HEK293T (cell line): ENCODE measurements around the gene SPECC1L.

Source experiments
- CTCF ChIA-PET: fragments of 350-600 bp; formaldehyde crosslinking; extraction: SDS; loops from one replicate; lab custom pipeline; 2021; ENCODE audit warnings: antibody characterized with exemption, inconsistent platforms; lab: Yijun Ruan, JAX
- POLR2A ChIA-PET: fragments of 350-600 bp; formaldehyde crosslinking; extraction: SDS; loops from one replicate; lab custom pipeline; 2020; ENCODE audit warnings: antibody characterized with exemption, inconsistent platforms; lab: Yijun Ruan, JAX
- DNase-seq: peaks from one replicate; pipeline ENCODE4 v3.0.0; 2012; ENCODE audit warnings: mixed read lengths; ENCODE audit errors: extremely low spot score
- ARNT ChIP-seq: fragments of 450-650 bp; IDR thresholded peaks from 2 replicates; pipeline ENCODE4 v1.6.1; 2017; ENCODE audit warnings: mild to moderate bottlenecking
- BHLHE40 ChIP-seq: fragments of 450-650 bp; IDR thresholded peaks from 2 replicates; pipeline ENCODE4 v1.6.1; 2016; ENCODE audit warnings: mild to moderate bottlenecking, moderate library complexity, borderline replicate concordance
- CTBP1 ChIP-seq: fragments of 450-650 bp; IDR thresholded peaks from 2 replicates; pipeline ENCODE4 v1.6.1; 2016; ENCODE audit warnings: borderline replicate concordance
- ELF4 ChIP-seq: fragments of 450-650 bp; IDR thresholded peaks from 2 replicates; pipeline ENCODE4 v1.6.1; 2017; ENCODE audit warnings: antibody characterized with exemption
- FOXA1 ChIP-seq: fragments of 450-650 bp; IDR thresholded peaks from 2 replicates; pipeline ENCODE4 v1.6.1; 2016; ENCODE audit warnings: mild to moderate bottlenecking
- FOXK2 ChIP-seq: fragments of 450-650 bp; IDR thresholded peaks from 2 replicates; pipeline ENCODE4 v1.6.1; 2016; ENCODE audit warnings: mild to moderate bottlenecking
- FOXM1 ChIP-seq: fragments of 450-650 bp; IDR thresholded peaks from 2 replicates; pipeline ENCODE4 v1.6.1; 2017; ENCODE audit warnings: mild to moderate bottlenecking, borderline replicate concordance
- HDGF ChIP-seq: fragments of 450-650 bp; IDR thresholded peaks from 2 replicates; pipeline ENCODE4 v1.6.1; 2017; ENCODE audit warnings: antibody characterized with exemption, borderline replicate concordance
- L3MBTL2 ChIP-seq: fragments of 450-650 bp; conservative IDR thresholded peaks from 2 replicates; pipeline ENCODE4 v1.6.1; 2016; ENCODE audit warnings: mild to moderate bottlenecking
- LEF1 ChIP-seq: fragments of 450-650 bp; IDR thresholded peaks from 2 replicates; pipeline ENCODE4 v1.6.1; 2017; ENCODE audit warnings: mild to moderate bottlenecking, borderline replicate concordance
- NFRKB ChIP-seq: fragments of 450-650 bp; IDR thresholded peaks from 2 replicates; pipeline ENCODE4 v1.6.1; 2016; ENCODE audit warnings: mild to moderate bottlenecking, moderate library complexity
- SP1 ChIP-seq: fragments of 450-650 bp; IDR thresholded peaks from 2 replicates; pipeline ENCODE4 v1.6.1; 2017
- SUZ12 ChIP-seq: fragments of 450-650 bp; IDR thresholded peaks from 2 replicates; pipeline ENCODE4 v1.6.1; 2016; ENCODE audit warnings: mild to moderate bottlenecking
- TARDBP ChIP-seq: fragments of 450-650 bp; IDR thresholded peaks from 2 replicates; pipeline ENCODE4 v1.6.1; 2016
- ZNF384 ChIP-seq: fragments of 450-650 bp; IDR thresholded peaks from 2 replicates; pipeline ENCODE4 v1.6.1; 2016
- TF ChIP-seq, protein P1 (sequence below): fragments of 450-650 bp; IDR thresholded peaks from 2 replicates; pipeline ENCODE4 v1.6.1; 2016

The SPECC1L gene

DNA sequence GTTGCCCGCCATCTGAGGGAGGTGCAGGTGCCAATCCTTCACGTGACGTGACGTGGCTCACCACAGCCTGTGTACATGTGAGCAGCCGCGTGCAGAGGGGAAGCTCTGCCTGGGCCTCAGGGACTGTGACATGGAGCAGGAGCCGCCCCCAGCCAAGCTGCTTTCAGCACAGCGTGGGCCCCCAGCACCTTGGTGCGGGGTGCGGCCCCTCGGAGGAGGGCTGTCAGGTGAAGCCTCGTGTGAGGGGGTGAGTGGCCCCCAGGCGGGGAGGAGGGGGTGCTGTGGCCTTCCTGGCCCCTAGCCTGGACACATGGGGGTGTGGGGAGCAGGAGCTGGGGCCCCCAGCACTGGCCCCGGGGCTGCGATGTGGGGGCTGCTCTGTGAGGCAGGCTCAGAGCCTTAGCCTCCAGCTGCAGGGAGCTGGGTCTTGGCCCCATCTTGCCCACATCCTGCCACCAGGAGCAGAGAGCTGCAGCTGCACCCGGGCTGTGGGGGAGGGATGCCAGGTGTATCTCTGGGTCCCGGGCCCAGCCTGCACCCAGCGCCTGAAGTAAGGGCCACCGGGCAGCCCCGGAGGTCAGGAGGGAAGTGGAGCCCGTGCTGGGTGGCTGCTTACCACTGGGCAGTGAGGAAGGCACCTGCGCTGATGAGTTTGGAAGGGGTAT, 157.0 kb downstream of the SPECC1L start, which contains the start of gene ADORA2A:
ADORA2A (plus strand) TSS at position 100 of the 665 bp plus-strand sequence. CDS start 5,806 bp downstream, outside the sequence.
- CTCF ChIA-PET, result interaction anchor here (0.6 kb wide), 1 partner anchor 366 kb away, joined by 3 read pairs; no protein-coding TSS in a partner anchor
- TF ChIP-seq SUZ12 (no peak), L3MBTL2 (no peak), FOXM1 (no peak), ARNT (no peak), LEF1 (no peak), HDGF (no peak), ELF4 (no peak), FOXA1 (no peak)
- POLR2A ChIA-PET, result no interaction called here
- DNase-seq, result no peak

DNA sequence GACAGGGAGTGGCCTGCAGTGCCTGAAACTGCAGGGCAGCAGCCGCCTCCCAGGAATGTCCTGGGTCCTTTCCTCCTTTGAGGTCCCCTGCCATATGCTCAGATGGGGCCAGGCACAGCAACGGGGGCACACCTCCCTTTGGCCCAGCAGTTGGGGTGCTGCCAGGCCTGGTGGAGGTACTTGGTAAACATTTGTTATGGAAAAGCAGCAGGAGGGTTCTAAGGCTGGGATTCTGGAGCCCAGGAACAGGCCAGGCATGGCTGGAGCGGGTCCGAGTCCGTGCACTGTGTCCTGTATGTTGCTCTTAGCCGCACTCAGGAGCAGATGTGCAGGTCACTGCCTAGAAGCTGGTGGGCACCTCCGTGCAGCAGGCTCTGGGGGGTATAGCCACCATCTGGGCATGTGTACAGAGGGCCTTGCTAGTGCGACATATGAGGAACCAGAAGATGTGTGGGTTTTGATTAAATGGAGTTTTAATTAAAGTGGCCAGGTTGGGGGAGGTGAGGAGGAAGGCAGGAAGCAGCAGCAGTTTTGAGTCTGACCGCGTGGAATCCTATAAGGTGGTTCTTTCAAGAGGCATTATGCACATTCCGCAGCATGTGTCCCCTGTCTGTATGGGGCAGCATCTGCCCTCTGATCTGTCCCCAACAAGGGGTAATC, 158.2 kb downstream of the SPECC1L start:
- TF ChIP-seq HDGF, result no peak
- no peak for TF ChIP-seq ZNF384
- TF ChIP-seq ARNT, result no peak
- no peak for TF ChIP-seq FOXA1
- TF ChIP-seq, protein P1, sequence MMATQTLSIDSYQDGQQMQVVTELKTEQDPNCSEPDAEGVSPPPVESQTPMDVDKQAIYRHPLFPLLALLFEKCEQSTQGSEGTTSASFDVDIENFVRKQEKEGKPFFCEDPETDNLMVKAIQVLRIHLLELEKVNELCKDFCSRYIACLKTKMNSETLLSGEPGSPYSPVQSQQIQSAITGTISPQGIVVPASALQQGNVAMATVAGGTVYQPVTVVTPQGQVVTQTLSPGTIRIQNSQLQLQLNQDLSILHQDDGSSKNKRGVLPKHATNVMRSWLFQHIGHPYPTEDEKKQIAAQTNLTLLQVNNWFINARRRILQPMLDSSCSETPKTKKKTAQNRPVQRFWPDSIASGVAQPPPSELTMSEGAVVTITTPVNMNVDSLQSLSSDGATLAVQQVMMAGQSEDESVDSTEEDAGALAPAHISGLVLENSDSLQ, result no peak
- TF ChIP-seq ELF4, result no peak
- no peak for TF ChIP-seq BHLHE40
- no peak for TF ChIP-seq NFRKB
- TF ChIP-seq L3MBTL2, result no peak
- TF ChIP-seq FOXM1, result no peak
- no peak for TF ChIP-seq FOXK2
- no peak for TF ChIP-seq LEF1
- TF ChIP-seq CTBP1, result no peak
- no peak for TF ChIP-seq TARDBP
- TF ChIP-seq SUZ12, result no peak
- ChIA-PET POLR2A (no interaction called here), CTCF (no interaction called here)
- DNase-seq, result no peak

DNA sequence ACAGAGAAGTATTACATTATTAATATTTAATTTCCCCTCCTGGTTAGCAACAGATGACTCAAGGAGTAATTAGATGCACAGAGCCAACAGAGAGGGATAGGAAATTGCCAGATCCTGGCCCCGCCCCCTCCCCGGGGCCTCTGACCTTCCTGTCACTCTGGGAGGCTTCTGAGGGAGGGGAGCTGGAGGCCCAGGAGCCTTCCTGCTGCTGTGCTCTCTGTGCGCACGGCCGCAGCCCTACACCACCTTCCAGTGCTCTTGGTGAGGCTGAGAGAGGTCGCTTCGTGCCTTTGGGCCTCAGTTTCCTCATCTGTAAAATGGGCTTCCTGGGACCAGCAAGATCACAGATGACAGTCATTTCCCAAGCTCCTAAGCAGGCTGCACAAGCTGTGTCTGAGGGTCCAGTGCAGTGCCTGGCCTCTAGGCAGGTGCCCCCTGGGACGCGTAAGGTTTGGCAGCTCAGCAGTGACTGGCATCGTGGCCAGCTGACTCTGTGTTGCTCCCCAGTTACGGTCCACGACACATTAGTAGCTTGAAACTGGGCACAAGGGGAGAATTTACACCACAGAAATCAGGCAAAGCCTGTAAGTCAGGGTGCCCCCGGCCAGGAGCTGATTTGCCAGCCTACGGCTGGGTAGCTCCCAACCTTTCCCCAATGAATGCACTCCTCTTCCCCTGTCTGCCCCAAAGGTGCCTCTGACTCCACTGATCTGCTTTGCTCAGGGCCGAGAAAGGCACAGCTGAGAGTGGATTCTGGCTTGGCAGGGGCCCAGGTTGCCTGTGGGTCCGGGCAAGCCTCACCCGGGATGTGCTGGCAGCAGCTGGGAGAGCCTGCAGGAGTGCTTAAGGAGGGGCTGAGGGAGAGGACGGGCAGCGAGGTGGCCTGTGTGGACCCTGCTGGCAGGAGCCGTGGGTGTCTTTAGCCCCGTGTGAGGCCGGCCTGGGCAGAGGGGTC, 159.1 kb downstream of the SPECC1L start:
- ChIA-PET CTCF (no interaction called here), POLR2A (interaction anchor here (0.8 kb wide), 1 partner anchor 572 kb away, joined by 3 read pairs; no protein-coding TSS in a partner anchor)
- no peak for DNase-seq
- TF ChIP-seq ARNT (no peak), L3MBTL2 (no peak), ZNF384 (no peak), ELF4 (no peak), SUZ12 (no peak), NFRKB (no peak), FOXM1 (no peak), SP1 (no peak), LEF1 (no peak), CTBP1 (no peak), TARDBP (no peak), FOXA1 (no peak), HDGF (no peak), BHLHE40 (no peak), FOXK2 (no peak)
- TF ChIP-seq, protein P1, result no peak

DNA sequence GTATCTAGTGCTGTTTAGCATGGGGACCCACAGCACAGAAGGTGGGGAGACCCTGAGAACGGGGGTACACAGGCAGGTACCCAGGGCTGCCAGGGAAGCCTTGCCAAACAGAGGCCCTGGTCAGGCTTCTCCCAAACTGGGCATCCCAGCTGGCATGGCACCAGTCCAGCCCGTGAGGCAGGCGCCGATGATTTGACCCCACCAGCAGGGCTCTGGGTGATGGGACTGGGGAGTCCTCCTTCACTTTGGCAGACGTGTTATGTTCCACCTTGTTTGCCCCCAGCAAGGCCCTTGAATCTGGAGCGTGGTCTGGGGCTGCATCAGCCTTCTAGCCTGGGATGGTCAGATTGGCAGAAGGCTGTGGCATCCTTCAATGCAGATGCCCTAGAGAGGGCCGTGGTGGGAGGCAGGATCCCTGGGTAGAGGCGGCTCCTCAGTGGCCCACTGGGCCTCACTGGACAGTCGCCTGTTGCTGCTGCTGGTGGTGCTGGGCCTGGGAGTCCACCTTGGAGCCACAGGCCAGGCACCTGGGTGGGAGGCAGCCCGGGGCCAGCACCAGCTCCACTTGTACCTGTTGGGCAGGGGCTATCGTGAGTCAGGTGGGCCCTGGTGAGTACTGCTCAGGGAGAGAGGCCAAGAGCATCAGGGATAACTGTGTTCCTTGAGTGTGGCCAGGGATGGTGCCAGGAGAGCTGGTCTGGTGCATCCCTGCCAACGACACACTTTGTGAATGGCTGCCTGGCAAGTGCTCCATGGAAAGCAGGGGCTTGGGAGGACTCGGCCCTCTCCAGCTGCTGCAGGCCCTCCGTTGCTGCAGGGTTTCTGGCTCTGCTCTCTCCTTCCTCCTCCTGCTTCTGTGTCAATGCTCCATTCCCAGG, 160.0 kb downstream of the SPECC1L start:
- no peak for DNase-seq
- ChIA-PET POLR2A (interaction anchor here (0.8 kb wide), 1 partner anchor 573 kb away, joined by 3 read pairs; no protein-coding TSS in a partner anchor), CTCF (no interaction called here)
- TF ChIP-seq ELF4, result no peak
- TF ChIP-seq NFRKB, result no peak
- no peak for TF ChIP-seq TARDBP

DNA sequence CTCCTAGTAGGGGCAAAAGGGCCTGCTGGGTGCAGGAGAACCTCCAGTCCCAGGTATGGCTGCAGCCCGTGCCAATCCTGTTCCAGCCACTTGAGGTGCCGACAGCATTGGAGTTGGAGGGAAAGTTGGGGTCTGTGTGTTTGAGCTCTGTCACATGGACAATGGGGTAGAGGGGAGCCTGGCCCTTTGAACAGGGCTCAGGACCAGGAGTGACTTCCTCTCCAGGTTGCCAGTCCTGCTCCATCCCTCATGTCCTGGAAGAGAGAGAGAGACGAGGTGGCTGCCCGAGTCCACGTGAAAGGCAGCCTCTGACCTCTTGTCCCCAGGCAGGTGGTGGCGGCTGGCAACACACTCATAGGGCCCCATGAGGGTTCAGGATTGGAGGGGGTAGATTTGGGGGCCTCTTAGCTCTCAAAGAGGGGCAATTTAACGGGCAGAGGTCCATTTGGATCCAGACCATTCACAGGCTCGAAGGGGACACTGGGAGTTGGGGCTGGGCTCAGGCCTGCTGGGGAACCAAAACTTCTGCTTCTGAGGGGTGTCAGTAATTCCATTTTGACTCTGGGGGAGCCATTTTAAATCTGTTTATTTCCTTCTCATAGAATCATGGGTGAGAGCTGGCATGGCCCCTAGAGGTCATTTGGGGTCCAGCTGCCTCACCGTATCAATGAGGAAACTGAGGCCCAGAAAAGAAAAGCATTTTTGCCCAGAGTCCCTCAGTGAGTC, 160.8 kb downstream of the SPECC1L start:
- TF ChIP-seq ZNF384 (no peak), NFRKB (no peak), HDGF (no peak), FOXA1 (no peak), TARDBP (no peak), SUZ12 (no peak), BHLHE40 (no peak), FOXM1 (no peak), SP1 (no peak), FOXK2 (no peak), L3MBTL2 (no peak), LEF1 (no peak), CTBP1 (no peak), ARNT (no peak), ELF4 (no peak)
- TF ChIP-seq, protein P1, result no peak
- DNase-seq, result no peak
- ChIA-PET POLR2A (no interaction called here), CTCF (no interaction called here)
